ENCODE measurements around the gene FUOM.
A peak's percentile ranks its signal among the peaks of the same experiment; 100 is the strongest.

The FUOM gene

DNA sequence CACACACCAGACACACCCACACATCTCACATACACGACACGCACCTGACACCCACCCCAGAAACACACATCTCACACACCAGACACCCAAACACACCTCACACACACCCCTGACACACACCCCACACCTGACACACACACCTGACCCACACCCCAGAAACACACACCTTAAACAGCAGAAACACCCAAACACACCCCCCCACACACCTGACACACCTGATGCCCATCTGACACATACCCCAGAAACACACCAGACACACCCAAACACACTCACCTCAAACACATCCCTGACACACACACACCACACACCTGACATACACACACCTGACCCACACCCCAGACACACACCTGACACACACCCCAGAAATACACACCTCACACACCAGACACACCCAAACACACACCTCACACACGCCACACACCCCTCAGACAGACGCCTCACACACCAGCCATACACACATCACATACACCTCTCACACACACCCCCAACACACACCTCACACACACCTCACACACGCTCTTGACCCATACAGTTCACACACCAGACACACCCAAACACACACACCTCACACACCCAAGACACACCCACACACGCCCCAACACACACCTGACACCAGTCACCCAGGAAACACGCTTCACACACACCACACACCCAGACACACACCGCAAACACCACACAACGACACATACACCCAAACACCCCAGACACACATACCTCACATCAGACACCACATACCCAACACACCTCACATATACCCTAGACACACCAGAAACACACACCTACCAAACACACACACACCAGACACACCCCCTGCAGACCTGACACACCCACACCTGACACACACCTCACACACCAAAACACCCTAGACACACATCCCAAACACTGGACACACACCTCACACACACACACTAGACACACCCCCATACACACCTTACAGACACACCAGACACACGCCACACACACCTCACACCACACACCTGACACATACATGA is 19.4 kb downstream of the FUOM start:
- peaks cover 21% of the 10 kb centered on the region for H3K27me3 Mint-ChIP-seq

DNA sequence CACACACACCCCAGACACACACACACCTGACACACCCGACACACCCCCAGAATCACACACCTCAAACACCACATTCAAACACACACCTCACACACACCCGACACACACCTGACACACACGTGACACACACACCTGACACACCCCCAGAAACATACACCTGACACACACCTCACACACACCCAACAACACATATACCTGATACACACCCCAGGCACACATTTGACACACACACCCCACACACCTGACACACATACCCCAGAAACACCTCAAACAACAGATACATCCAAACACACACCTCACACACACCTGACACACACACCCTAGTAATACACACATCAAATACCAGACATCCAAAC is 20.5 kb downstream of the FUOM start:
- ATAC-seq = no peak
- Mint-ChIP-seq H3K27me3 (peaks cover 26% of the 10 kb centered on the region), H3K9me3 (peaks cover 2% of the 10 kb centered on the region), H3K4me1 (peaks cover 4% of the 10 kb centered on the region), H3K27ac (no peak overlapping the region), H3K36me3 (no peaks in the 10 kb centered on the region), H3K4me3 (no peak overlapping the region)

More for the DNA sequence above, 19.4 kb downstream of the FUOM start:
- no peak overlapping the region for H3K4me3 Mint-ChIP-seq
- no peak for ATAC-seq
- peaks cover 2% of the 10 kb centered on the region for H3K9me3 Mint-ChIP-seq
- H3K27ac Mint-ChIP-seq = no peak overlapping the region
- H3K36me3 Mint-ChIP-seq = no peaks in the 10 kb centered on the region
- H3K4me1 Mint-ChIP-seq = peaks cover 4% of the 10 kb centered on the region

DNA sequence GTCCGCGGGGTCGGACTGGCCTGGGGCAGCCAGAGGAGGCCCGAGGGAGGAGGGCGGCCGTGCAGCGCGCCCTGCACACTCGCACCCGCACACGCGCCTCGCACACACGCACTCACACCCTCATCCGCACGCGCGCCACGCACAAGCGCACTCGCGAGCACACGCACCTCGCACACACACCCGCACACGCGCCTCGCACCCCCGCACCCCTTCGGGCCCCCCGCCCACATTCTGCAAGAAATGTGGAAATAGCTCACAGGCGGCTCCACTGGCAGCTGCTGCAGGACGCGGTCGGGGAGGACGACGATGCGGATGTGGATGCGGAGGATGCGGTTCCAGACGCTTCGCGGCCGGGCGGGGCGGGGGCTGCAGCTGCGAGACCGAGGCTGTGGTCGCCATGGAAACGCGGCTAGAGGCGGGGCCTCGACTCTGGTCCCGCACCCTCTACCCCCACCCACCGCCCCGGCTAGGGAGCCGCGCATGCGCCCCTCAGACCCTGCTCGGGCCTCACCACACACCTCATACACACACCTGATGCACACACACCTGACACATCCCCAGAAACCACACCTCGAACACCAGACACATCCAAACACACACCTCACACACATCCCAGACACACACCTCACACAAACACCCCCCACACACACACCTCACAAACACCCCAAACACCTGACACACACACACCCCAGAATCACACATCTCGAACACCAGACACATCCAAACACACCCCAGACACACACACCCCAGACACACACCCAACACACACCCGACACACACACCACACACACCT is 21.0 kb downstream of the FUOM start, which contains the start of gene CALY:
CALY (minus strand) TSS at position 320 of the 793 bp plus-strand sequence. CDS start 7,907 bp downstream, outside the sequence.
- Mint-ChIP-seq H3K36me3 (no peaks in the 10 kb centered on the region), H3K27me3 (peaks cover 27% of the 10 kb centered on the region), H3K4me3 (peak within 1 kb of the TSS; percentile 68), H3K4me1 (peaks cover 4% of the 10 kb centered on the region), H3K27ac (no peak within 1 kb of the TSS), H3K9me3 (peaks cover 2% of the 10 kb centered on the region)
- ATAC-seq = peak; percentile 42

DNA sequence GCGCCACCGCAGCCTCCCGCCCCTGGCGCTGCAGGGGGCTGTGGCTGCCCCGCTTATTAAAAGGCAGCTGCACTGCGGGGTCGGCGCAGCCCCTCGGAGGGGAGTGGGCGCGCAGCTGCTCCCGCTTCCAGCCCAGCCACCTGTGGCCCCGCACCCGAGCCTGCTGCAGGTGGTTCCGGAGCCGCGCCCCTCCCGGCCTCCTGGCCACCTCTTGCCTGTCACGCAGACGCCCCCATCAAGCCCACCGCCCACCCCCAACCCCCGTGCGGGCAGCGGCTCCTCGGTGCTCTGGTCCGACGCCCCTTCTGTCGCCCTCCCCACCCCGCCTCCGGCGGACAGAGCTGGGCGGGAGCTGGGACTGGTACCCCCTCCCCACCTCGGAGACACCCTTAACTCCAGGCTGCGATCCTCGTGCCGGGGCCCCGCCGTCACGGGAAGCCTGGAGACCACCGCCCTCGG is 21.7 kb downstream of the FUOM start:
- no peaks in the 10 kb centered on the region for H3K36me3 Mint-ChIP-seq
- no peak overlapping the region for H3K27ac Mint-ChIP-seq
- H3K4me1 Mint-ChIP-seq = peaks cover 4% of the 10 kb centered on the region
- peak overlapping the region; percentile 8 for H3K4me3 Mint-ChIP-seq
- peaks cover 2% of the 10 kb centered on the region for H3K9me3 Mint-ChIP-seq
- peak; percentile 22 for ATAC-seq
- H3K27me3 Mint-ChIP-seq = peaks cover 24% of the 10 kb centered on the region

DNA sequence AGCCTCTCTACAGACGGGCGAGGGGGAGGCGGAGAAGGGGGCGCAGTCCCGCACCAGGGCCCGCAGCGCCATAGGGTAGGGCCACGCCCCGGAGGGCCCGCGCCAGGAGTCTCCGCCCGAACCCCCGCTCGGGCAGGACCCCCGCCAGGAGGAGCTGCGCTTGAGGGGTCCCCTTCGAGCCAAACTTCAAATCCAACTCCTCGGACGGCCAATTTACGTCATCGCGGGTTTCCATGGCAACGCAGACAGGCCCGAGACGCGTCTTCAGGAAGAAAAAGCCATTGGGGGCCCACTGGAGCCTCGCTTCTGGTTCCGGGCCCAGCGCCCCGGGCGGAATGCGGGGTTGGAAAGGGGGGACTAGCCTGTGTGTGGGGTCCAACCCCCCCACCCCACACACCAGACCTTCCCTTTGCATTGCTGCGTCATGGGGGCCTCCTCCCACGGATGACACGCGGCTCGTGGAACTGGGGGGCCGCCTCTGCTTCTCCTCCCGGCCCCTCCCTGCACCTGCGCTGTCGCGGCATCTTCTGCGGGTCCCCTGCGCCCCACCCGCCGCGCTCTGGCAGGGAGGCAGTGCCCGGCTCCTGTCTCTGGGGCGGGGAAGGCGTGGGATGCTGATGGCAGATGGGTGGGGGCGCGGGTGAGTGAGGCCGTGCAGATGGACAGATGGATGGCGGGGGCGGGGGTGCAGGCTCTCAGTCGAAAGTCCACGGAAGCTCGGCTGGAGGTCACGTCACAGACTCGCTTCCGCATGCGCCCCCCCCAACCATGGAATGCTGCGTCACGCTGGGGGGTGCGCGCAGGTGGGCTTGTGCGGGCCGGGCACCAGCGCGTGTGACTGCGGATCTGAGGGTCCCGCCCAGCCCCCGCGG is 22.3 kb downstream of the FUOM start:
- H3K36me3 Mint-ChIP-seq = no peaks in the 10 kb centered on the region
- ATAC-seq = peak; percentile 70
- peak overlapping the region; percentile 60 for H3K4me3 Mint-ChIP-seq
- no peak overlapping the region for H3K27ac Mint-ChIP-seq
- peaks cover 4% of the 10 kb centered on the region for H3K4me1 Mint-ChIP-seq
- peaks cover 2% of the 10 kb centered on the region for H3K9me3 Mint-ChIP-seq
- H3K27me3 Mint-ChIP-seq = peaks cover 29% of the 10 kb centered on the region

DNA sequence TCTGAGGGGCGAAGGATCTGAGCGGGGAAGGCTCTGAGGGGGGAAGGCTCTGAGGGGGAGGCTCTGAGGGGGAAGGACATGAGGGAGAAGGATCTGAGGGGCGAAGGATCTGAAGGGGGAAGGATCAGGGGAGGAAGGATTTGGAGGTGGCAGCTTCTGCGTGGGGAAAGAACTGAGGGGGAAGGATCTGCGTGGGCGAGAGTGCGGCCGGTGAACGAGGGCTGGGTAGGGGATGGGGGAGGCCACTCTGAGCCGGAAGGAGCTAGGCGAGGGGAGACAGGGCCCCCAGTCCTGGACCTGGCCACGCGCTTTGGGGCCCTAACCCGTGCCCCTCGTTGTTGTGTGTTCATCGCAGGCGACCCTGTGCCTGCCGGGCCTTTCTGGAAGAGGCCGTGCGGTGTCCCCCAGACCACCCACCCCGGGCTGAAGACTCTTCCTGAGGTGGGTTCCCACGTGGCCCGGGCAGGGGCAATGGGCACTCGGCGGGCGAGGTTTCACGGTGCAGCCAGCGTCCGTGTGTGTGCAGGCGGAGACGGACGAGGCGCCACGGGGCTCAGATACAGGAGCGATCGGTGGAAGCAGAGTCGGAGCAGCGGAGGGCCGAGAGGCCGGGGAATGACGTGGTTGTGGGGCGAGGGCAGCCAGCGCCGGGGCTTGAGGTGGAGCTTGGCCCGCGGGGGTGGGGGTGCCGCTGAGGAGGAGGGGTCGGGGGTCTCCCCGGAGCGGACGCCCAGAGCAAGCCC is 23.1 kb downstream of the FUOM start:
- peak overlapping the region; percentile 79 for H3K4me3 Mint-ChIP-seq
- peaks cover 9% of the 10 kb centered on the region for H3K4me1 Mint-ChIP-seq
- peaks cover 37% of the 10 kb centered on the region for H3K27me3 Mint-ChIP-seq
- peaks cover 2% of the 10 kb centered on the region for H3K9me3 Mint-ChIP-seq
- H3K27ac Mint-ChIP-seq = peak overlapping the region; percentile 10
- no peak for ATAC-seq
- no peaks in the 10 kb centered on the region for H3K36me3 Mint-ChIP-seq

DNA sequence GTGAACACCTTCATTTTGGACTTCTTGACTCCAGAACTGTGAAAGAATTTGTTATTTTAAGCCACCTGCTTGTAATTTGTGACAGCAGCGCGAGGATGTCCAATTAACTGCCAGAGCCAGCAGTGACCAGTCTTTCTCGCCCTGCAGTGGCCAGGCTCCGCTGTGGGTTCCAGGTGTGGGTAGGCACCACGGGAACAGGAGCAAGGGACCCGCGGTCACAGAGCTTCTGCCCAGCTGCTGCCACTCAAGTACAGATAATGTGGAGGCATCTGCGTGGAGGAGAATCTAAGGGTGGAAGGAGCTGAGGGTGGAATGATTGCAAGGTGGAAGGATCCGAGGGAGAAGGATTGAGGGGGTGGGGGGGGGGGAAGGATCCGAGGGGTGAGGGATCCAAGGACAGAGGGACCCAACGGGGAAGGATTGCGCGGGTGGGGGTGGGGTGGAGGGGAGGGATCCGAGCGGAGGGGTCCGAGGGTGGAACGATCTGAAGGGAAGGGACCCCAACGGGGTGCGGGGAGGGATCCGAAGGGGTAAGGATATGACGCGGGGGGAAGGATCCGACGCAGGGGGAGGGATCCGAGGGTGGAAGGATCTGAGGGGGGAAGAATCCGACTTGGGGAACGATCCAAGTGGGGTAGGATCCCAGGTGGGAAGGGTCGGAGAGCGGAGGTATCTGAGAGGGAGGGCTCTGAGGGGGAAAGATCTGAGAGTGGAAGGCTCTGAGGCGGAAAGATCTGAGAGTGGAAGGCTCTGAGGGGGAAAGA is 24.7 kb downstream of the FUOM start:
- ATAC-seq = no peak
- peaks cover 49% of the 10 kb centered on the region for H3K27me3 Mint-ChIP-seq
- no peak overlapping the region for H3K27ac Mint-ChIP-seq
- H3K4me3 Mint-ChIP-seq = no peak overlapping the region
- peaks cover 2% of the 10 kb centered on the region for H3K9me3 Mint-ChIP-seq
- peaks cover 15% of the 10 kb centered on the region for H3K4me1 Mint-ChIP-seq
- no peaks in the 10 kb centered on the region for H3K36me3 Mint-ChIP-seq

DNA sequence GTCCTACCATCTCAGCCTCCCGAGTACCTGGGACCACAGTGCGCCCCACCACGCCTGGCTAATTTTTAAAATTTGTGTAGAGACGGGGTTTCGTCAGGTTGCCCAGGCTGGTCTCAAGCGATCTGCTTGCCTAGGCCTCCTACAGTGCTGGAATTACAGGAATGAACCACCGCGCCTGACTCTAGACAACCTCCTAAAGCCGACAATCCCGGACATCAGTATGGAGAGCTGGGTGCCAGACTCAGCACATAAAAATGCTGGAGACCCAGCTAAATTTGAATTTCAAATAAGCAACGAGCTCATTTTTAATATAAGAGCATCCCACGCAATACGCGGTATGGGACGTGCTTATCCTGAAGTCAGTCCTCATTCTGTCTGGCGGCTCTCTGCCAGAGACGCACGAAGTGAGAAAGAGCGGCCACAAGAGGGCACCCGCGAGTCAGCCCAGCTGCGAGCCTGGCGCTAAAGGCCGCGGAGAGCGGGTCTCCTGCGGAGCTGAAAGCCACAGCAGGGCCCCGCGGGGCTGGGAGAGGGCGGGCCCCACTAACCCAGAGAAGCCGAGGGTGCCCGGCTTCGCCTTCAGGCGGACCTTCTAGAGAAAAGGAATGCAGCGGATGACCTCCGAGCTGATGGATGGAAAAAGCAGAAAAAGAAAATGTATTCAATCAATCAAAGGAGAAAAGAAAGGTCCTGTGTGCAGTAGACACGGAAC is 28.2 kb downstream of the FUOM start:
- H3K27me3 Mint-ChIP-seq = peaks cover 82% of the 10 kb centered on the region
- peaks cover 38% of the 10 kb centered on the region for H3K4me1 Mint-ChIP-seq
- H3K9me3 Mint-ChIP-seq = peaks cover 2% of the 10 kb centered on the region
- H3K27ac Mint-ChIP-seq = no peak overlapping the region
- no peaks in the 10 kb centered on the region for H3K36me3 Mint-ChIP-seq
- peak overlapping the region; percentile 77 for H3K4me3 Mint-ChIP-seq
- peak; percentile 89 for ATAC-seq

DNA sequence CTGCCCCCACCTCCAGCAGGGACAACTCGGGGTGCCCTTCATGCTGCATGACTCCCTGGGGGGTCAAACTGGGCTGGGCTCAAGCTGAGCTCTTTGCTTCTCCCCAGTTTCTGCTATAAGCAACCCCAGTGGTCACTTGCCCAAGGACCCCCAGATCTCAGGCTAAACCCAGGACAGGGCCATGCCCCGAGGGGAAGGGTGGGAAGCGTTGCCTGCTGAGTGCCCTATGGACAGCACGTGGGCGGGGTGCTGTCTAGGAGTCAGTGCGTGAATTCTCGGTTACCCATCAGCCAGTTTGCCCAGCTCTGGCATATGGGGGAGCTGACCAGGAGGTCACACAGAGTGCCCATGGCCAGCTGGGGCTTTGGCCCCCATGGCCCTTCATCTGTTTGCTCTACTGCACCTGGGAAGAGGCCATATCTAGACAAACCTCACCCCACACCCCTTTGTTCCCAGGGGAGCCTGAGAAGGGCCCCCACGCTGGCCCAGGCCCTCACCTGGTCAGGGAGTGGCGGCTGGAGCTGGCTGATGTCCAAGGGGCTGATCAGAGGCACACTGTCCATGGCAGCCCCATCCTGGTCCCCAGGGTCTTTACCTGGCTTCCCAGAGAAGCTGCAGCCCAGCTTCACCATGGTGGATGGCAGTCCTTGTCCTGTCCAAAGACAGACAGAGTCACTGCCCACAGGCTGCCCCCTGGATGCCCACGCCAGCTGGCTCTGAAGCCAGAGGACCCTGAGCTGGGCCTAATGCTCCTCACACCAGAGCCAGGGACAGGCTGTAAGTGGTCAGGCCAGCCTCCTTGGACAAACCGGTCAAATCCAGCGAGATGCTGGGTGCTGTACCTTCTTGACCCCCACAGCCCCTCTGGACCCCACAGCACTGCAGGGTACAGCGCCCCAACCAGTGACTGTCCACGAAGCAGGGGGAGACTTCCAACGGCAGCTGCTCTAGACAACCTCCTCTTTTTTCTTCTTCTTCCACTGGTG is 29.2 kb downstream of the FUOM start:
- ATAC-seq = no peak
- no peak overlapping the region for H3K27ac Mint-ChIP-seq
- H3K27me3 Mint-ChIP-seq = peaks cover 80% of the 10 kb centered on the region
- H3K9me3 Mint-ChIP-seq = peaks cover 2% of the 10 kb centered on the region
- H3K4me1 Mint-ChIP-seq = peaks cover 36% of the 10 kb centered on the region
- no peaks in the 10 kb centered on the region for H3K36me3 Mint-ChIP-seq
- H3K4me3 Mint-ChIP-seq = no peak overlapping the region

DNA sequence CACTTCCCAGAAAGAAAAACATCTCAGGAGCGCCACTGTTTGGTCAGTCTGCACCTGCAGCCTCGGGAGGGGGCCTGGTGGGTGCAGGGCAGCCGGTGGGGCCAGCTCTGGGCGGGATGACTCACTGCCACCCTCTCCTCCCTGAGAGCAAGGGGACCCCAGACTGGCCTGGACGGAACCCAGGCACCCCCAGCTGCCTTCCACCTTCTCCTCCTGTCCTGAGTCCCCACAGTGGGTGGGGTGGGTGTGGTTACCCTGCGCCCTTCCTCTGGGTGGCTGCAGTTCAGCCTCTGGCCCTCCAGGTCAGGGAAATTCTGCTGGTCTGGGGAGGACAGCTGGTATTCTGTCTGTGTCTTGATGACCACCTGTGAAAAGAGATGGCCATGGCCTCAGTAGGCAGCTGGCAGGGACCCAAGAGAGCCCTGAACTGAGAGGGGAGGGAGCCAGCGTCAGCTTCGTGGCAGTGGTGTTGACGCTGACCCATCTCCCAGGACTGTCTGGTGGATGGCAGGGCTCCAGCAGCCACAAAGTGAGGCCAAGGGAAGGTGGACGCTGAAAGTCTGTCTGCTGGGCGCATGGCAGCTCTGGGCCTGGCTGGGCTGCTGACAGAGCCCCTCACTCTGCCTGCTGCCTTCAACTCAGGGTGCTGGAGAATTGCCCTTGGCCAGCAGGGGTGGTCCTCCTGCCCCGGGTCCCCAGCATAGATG is 30.0 kb downstream of the FUOM start:
- peaks cover 78% of the 10 kb centered on the region for H3K27me3 Mint-ChIP-seq

DNA sequence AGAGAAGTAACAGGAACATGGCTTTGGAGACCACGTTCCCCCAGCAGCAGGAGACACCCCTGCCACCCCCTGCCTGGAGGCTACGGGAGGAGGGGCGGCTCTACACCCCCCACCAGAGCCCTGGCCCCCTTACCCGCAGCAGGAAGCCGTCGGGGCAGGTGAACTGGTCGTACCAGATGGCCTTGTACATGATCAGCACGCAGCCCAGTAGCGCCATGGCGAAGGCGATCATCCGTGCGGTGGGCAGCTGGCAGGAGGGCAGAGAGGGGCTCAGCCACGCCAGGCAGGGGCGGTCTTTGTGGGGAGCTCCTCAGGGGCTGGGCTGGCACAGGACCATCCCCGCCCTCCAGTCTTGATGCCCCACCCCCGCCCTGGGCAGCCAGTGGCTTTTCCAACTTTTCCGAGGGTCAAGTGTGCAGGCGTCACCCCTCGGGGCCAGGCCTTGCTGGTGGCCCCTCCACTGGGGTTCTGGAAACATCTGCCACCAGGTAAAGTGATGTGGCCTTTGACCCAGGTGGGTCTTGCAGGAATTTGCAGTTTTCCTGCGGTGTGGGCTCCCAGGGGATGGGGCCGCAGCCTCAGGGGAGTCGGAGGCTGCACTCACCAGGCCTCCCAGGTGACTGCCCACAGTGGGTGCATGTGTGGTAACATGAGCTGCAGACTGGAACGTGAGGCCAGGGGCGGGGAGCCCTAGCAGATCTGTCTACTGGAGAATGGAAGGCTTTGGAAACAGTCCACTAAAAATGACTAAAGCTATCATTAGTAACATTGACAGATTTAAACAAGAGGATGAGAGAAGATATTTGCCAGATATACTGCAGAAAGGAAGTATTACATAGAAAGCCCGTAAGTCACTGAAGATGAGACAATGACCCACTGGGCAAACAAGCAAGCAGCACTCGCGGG is 30.8 kb downstream of the FUOM start:
- H3K27me3 Mint-ChIP-seq = peaks cover 74% of the 10 kb centered on the region
- no peaks in the 10 kb centered on the region for H3K9me3 Mint-ChIP-seq
- H3K27ac Mint-ChIP-seq = no peak overlapping the region
- peaks cover 36% of the 10 kb centered on the region for H3K4me1 Mint-ChIP-seq
- no peak for ATAC-seq
- no peak overlapping the region for H3K4me3 Mint-ChIP-seq
- no peaks in the 10 kb centered on the region for H3K36me3 Mint-ChIP-seq

More for the DNA sequence above, 30.0 kb downstream of the FUOM start:
- no peak for ATAC-seq
- Mint-ChIP-seq H3K27ac (no peak overlapping the region), H3K4me1 (peaks cover 36% of the 10 kb centered on the region), H3K4me3 (no peak overlapping the region), H3K9me3 (no peaks in the 10 kb centered on the region), H3K36me3 (no peaks in the 10 kb centered on the region)

All from stimulated activated memory B cell treated with anti-CD40 and anti-IgM and Interleukin-4, amounts not matched to agents 10 μg/mL and 1 μg/mL and 100 μg/mL, for 72 hours (primary cell).